ENCODE measurements around the gene RNF112.

Gene RNF112

DNA sequence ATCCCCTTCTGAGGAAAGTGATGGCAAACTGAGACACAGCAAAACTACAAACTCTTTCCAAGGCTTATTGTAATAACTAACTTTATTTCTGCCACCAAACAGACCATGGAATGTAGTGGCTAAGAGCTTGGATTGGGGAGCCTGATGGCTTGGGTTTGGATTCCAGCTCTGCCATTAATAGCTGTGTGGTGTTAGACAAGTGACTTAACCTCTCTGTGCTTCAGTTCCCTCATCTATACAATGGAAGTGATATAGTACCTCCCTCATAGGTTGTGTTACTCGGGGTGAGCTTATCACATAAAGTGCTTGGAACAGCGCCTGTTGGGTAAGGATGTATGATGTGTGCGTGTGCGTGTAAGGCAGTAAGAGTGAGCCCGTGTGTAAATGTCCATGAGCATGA lies 5.9 kb upstream of the RNF112 start:
- Histone ChIP-seq H2BK120ac (ENCODE audit: low read depth, low read length) (no peak overlapping the region), H3K36me3 (replicated peaks in 1 of 2; ENCODE audit: control insufficient read depth in 2 of 2, insufficient read depth in 2 of 2, low read length in 2 of 2) (no peaks in the 10 kb centered on the region), H2BK5ac (ENCODE audit: low read length) (no peak overlapping the region), H3K27ac (replicated peaks; ENCODE audit: low read length) (no peak overlapping the region), H3K79me1 (ENCODE audit: low read depth, low read length) (no peaks in the 10 kb centered on the region), H4K91ac (ENCODE audit: low read depth, low read length, poor library complexity) (no peak overlapping the region), H3K18ac (ENCODE audit: low read length) (no peak overlapping the region), H2BK15ac (ENCODE audit: low read length) (no peak overlapping the region), H2BK12ac (ENCODE audit: low read length) (no peak overlapping the region), H4K8ac (ENCODE audit: low read depth, low read length) (no peak overlapping the region), H3K9me3 (replicated peaks in 1 of 2; ENCODE audit: control insufficient read depth in 2 of 2, insufficient read depth in 1 of 2, low read depth in 1 of 2, low read length in 2 of 2) (no peaks in the 10 kb centered on the region), H3K4me1 (ENCODE audit: control insufficient read depth in 2 of 2, insufficient read depth in 1 of 2, low read depth in 1 of 2, low read length in 2 of 2) (no peaks in the 10 kb centered on the region), H3K4me3 (ENCODE audit: low read length in 2 of 2) (no peak overlapping the region), H3K4me2 (ENCODE audit: insufficient read depth, low read length, poor library complexity, severe bottlenecking) (no peak overlapping the region), H3K27me3 (ENCODE audit: control insufficient read depth in 3 of 3, insufficient read depth in 3 of 3, low read depth in 1 of 3, low read length in 3 of 3) (peaks cover 0 to 17% (median 0%) of the 10 kb centered on the region in 3 experiments), H2AK5ac (ENCODE audit: low read depth, low read length) (no peak overlapping the region), H2AFZ (ENCODE audit: low read length) (no peak overlapping the region), H3K4ac (ENCODE audit: low read length) (no peak overlapping the region), H3K14ac (ENCODE audit: low read length) (peak overlapping the region; percentile 2), H3K23ac (ENCODE audit: low read depth, low read length, poor library complexity) (no peak overlapping the region), H3K9ac (ENCODE audit: low read depth, low read length, poor library complexity) (no peak overlapping the region)
- no peak for DNase-seq (ENCODE audit: low spot score)
- no CpG with 5 or more reads among the region's 5 CpGs for WGBS, 2 donors (ENCODE audit: extremely low coverage in 2 of 2, insufficient read length in 2 of 2, insufficient replicate concordance in 1 of 2)

- Histone ChIP-seq H3K9ac (ENCODE audit: low read depth, low read length, poor library complexity) (no peak overlapping the region), H4K8ac (ENCODE audit: low read depth, low read length) (no peak overlapping the region), H2BK12ac (ENCODE audit: low read length) (peak overlapping the region; percentile 14), H2BK120ac (ENCODE audit: low read depth, low read length) (no peak overlapping the region), H2AK5ac (ENCODE audit: low read depth, low read length) (peak overlapping the region; percentile 48), H3K14ac (ENCODE audit: low read length) (no peak overlapping the region), H3K4me3 (ENCODE audit: low read length in 2 of 2) (no peak overlapping the region), H2AFZ (ENCODE audit: low read length) (no peak overlapping the region), H2BK15ac (ENCODE audit: low read length) (no peak overlapping the region), H2BK5ac (ENCODE audit: low read length) (no peak overlapping the region), H3K4me1 (ENCODE audit: control insufficient read depth in 2 of 2, insufficient read depth in 1 of 2, low read depth in 1 of 2, low read length in 2 of 2) (peaks cover 0 to 13% of the 10 kb centered on the region in 2 donors), H4K91ac (ENCODE audit: low read depth, low read length, poor library complexity) (no peak overlapping the region), H3K9me3 (replicated peaks in 1 of 2; ENCODE audit: control insufficient read depth in 2 of 2, insufficient read depth in 1 of 2, low read depth in 1 of 2, low read length in 2 of 2) (no peaks in the 10 kb centered on the region), H3K23ac (ENCODE audit: low read depth, low read length, poor library complexity) (peak overlapping the region; percentile 53), H3K4me2 (ENCODE audit: insufficient read depth, low read length, poor library complexity, severe bottlenecking) (no peak overlapping the region), H3K27me3 (ENCODE audit: control insufficient read depth in 3 of 3, insufficient read depth in 3 of 3, low read depth in 1 of 3, low read length in 3 of 3) (peaks cover 0 to 22% (median 0%) of the 10 kb centered on the region in 3 experiments), H3K27ac (replicated peaks; ENCODE audit: low read length) (no peak overlapping the region), H3K4ac (ENCODE audit: low read length) (no peak overlapping the region), H3K36me3 (replicated peaks in 1 of 2; ENCODE audit: control insufficient read depth in 2 of 2, insufficient read depth in 2 of 2, low read length in 2 of 2) (no peaks in the 10 kb centered on the region), H3K18ac (ENCODE audit: low read length) (no peak overlapping the region), H3K79me1 (ENCODE audit: low read depth, low read length) (no peaks in the 10 kb centered on the region)
- DNase-seq (ENCODE audit: low spot score): no peak
- no CpG with 5 or more reads among the region's 10 CpGs for WGBS, 2 donors (ENCODE audit: extremely low coverage in 2 of 2, insufficient read length in 2 of 2, insufficient replicate concordance in 1 of 2)
Measured at GRCh38 chr17:19407601-19408345, 3.3 kb upstream of the RNF112 start.

GRCh38 chr17:19408346-19408710 lies 2.7 kb upstream of the RNF112 start:
- Histone ChIP-seq H3K27ac (replicated peaks; ENCODE audit: low read length) (no peak overlapping the region), H3K36me3 (replicated peaks in 1 of 2; ENCODE audit: control insufficient read depth in 2 of 2, insufficient read depth in 2 of 2, low read length in 2 of 2) (no peaks in the 10 kb centered on the region)
- WGBS, 2 donors (ENCODE audit: extremely low coverage in 2 of 2, insufficient read length in 2 of 2, insufficient replicate concordance in 1 of 2): no CpG with 5 or more reads among the region's 2 CpGs

DNA sequence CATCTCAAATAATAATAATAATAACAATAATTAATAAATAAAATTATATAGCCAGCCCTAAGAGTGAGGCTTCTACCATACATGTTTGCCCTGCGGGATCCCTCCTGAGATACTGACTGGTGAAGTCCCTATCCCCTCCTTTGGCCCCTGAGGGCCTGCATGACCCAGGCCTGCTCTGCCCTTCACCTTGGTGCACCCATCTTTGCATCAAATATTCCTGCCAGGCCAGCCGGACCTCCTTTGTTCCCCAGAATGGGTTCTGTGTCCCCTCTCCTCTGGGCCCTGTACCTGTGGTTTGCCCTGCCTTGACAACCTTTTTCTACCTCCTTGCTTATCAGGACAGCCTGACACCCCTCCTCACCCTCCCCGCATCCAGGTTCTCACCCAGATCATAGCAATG lies 2.0 kb upstream of the RNF112 start:
- Histone ChIP-seq H3K14ac (ENCODE audit: low read length) (no peak overlapping the region), H3K36me3 (replicated peaks in 1 of 2; ENCODE audit: control insufficient read depth in 2 of 2, insufficient read depth in 2 of 2, low read length in 2 of 2) (no peaks in the 10 kb centered on the region), H4K8ac (ENCODE audit: low read depth, low read length) (no peak overlapping the region), H3K4me2 (ENCODE audit: insufficient read depth, low read length, poor library complexity, severe bottlenecking) (no peak overlapping the region), H2BK120ac (ENCODE audit: low read depth, low read length) (no peak overlapping the region), H4K91ac (ENCODE audit: low read depth, low read length, poor library complexity) (no peak overlapping the region), H3K23ac (ENCODE audit: low read depth, low read length, poor library complexity) (no peak overlapping the region), H2AK5ac (ENCODE audit: low read depth, low read length) (no peak overlapping the region), H2AFZ (ENCODE audit: low read length) (no peak overlapping the region), H2BK15ac (ENCODE audit: low read length) (no peak overlapping the region), H3K9me3 (replicated peaks in 1 of 2; ENCODE audit: control insufficient read depth in 2 of 2, insufficient read depth in 1 of 2, low read depth in 1 of 2, low read length in 2 of 2) (no peaks in the 10 kb centered on the region), H3K4me3 (ENCODE audit: low read length in 2 of 2) (no peak overlapping the region), H3K27ac (replicated peaks; ENCODE audit: low read length) (no peak overlapping the region), H3K27me3 (ENCODE audit: control insufficient read depth in 3 of 3, insufficient read depth in 3 of 3, low read depth in 1 of 3, low read length in 3 of 3) (peaks cover 0 to 28% (median 0%) of the 10 kb centered on the region in 3 experiments), H2BK12ac (ENCODE audit: low read length) (no peak overlapping the region), H2BK5ac (ENCODE audit: low read length) (no peak overlapping the region), H3K9ac (ENCODE audit: low read depth, low read length, poor library complexity) (no peak overlapping the region), H3K4ac (ENCODE audit: low read length) (no peak overlapping the region), H3K4me1 (ENCODE audit: control insufficient read depth in 2 of 2, insufficient read depth in 1 of 2, low read depth in 1 of 2, low read length in 2 of 2) (peaks cover 0 to 13% of the 10 kb centered on the region in 2 donors), H3K79me1 (ENCODE audit: low read depth, low read length) (no peaks in the 10 kb centered on the region), H3K18ac (ENCODE audit: low read length) (no peak overlapping the region)
- DNase-seq (ENCODE audit: low spot score): no peak
- WGBS, 2 donors (ENCODE audit: extremely low coverage in 2 of 2, insufficient read length in 2 of 2, insufficient replicate concordance in 1 of 2): no CpG with 5 or more reads among the region's 3 CpGs

More at GRCh38 chr17:19408346-19408710, 2.7 kb upstream of the RNF112 start:
- no peak for DNase-seq (ENCODE audit: low spot score)
- no peak overlapping the region for H4K8ac ChIP-seq (ENCODE audit: low read depth, low read length)
- H2BK15ac ChIP-seq (ENCODE audit: low read length): no peak overlapping the region
- H3K4me2 ChIP-seq (ENCODE audit: insufficient read depth, low read length, poor library complexity, severe bottlenecking): no peak overlapping the region
- H3K4me1 ChIP-seq (ENCODE audit: control insufficient read depth in 2 of 2, insufficient read depth in 1 of 2, low read depth in 1 of 2, low read length in 2 of 2): peaks cover 0 to 13% of the 10 kb centered on the region in 2 donors
- H4K91ac ChIP-seq (ENCODE audit: low read depth, low read length, poor library complexity): no peak overlapping the region
- no peak overlapping the region for H2BK5ac ChIP-seq (ENCODE audit: low read length)
- peaks cover 0 to 22% (median 0%) of the 10 kb centered on the region in 3 experiments for H3K27me3 ChIP-seq (ENCODE audit: control insufficient read depth in 3 of 3, insufficient read depth in 3 of 3, low read depth in 1 of 3, low read length in 3 of 3)
- no peak overlapping the region for H3K23ac ChIP-seq (ENCODE audit: low read depth, low read length, poor library complexity)
- no peak overlapping the region for H3K4ac ChIP-seq (ENCODE audit: low read length)
- H3K79me1 ChIP-seq (ENCODE audit: low read depth, low read length): no peaks in the 10 kb centered on the region
- no peak overlapping the region for H3K9ac ChIP-seq (ENCODE audit: low read depth, low read length, poor library complexity)
- no peak overlapping the region for H2AK5ac ChIP-seq (ENCODE audit: low read depth, low read length)
- H2BK120ac ChIP-seq (ENCODE audit: low read depth, low read length): no peak overlapping the region
- no peak overlapping the region for H2BK12ac ChIP-seq (ENCODE audit: low read length)
- H3K18ac ChIP-seq (ENCODE audit: low read length): no peak overlapping the region
- H3K4me3 ChIP-seq (ENCODE audit: low read length in 2 of 2): no peak overlapping the region
- no peak overlapping the region for H2AFZ ChIP-seq (ENCODE audit: low read length)
- no peaks in the 10 kb centered on the region for H3K9me3 ChIP-seq (replicated peaks in 1 of 2; ENCODE audit: control insufficient read depth in 2 of 2, insufficient read depth in 1 of 2, low read depth in 1 of 2, low read length in 2 of 2)
- no peak overlapping the region for H3K14ac ChIP-seq (ENCODE audit: low read length)

Data from neuronal stem cell (in vitro differentiated cells).